ENCODE data around the gene LRRC32.

LRRC32 gene

DNA sequence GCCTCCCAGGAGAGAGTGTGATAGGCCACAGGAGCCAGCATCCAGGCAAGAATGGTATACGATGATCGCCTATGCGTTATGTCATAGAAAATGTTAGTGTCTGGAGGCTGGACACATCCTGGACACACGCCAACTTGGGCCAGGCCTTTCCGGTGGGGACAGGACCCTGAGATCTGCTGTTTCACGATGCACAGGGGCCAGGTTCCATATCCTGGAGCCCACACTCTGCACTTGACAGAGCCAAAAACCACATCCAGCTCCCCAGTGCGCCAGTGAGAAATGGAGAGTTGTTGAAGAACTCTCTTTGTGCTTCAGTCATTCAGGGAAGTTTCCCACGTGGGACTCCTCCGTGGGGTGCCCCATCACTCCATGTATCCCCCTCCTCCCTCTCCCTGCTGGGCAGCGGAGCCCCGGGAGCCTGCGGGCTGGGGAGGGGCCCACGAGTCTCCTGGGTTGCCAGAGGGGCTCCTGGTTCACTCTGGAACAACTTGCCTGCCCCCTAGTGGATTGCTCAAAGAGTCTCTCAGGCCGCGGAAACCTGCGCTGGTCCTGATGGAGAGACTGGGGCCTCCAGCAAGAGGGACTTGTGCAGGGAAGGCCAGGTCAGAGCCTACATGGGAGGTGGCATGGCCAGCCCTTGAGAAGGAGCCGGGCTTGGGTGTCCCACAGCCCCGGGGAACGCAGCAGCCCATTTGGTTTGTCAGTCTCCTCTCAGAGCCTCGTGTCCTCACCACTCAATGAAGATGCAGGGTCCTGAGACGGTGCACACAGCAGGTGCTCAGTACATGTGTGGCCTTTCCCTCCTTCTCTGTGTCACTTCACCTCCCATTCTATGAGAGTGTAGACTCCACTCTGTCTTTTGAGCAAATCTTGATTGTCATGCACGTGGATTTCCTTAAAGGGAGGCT, 10.2 kb upstream of the LRRC32 start:
- DNase-seq (ENCODE audit: low read depth, low spot score), result no peak

DNA sequence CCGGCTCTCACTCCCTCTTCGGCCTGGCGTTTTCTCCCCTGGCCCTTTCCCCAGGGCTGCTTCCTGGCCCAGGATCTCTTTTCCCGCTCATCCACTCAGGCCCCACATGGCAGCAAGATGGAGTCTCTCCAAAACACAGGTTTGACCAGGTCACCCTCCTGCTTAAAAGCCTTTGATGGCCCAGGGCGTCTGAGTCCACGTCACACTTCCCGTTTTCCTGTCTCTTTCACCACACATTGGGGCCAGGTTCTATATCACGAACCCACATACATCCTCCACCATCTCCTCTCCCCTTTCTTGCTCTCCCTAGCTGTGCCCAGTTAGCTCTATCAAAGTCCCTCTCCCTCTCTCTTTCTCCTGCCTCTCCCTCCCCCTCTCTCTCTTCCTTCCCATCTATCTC, 7.8 kb upstream of the LRRC32 start:
- no peak for DNase-seq (ENCODE audit: low read depth, low spot score)

DNA sequence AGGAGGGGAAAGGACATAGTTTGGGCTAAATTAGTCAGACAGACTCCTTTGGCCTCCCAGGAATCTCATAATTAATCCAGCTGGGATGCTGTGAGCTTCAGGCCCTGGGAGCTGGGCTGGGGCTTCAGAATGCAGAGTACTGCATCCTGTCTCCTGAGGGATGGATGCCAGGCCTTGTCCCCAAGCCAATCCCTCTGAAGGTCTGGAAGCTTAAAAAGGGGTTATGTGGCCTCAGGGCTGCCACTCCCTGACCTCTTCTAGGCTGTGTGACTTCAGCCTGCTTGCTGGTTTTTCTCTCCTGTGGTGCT, 6.9 kb upstream of the LRRC32 start:
- DNase-seq (ENCODE audit: low read depth, low spot score), result no peak

DNA sequence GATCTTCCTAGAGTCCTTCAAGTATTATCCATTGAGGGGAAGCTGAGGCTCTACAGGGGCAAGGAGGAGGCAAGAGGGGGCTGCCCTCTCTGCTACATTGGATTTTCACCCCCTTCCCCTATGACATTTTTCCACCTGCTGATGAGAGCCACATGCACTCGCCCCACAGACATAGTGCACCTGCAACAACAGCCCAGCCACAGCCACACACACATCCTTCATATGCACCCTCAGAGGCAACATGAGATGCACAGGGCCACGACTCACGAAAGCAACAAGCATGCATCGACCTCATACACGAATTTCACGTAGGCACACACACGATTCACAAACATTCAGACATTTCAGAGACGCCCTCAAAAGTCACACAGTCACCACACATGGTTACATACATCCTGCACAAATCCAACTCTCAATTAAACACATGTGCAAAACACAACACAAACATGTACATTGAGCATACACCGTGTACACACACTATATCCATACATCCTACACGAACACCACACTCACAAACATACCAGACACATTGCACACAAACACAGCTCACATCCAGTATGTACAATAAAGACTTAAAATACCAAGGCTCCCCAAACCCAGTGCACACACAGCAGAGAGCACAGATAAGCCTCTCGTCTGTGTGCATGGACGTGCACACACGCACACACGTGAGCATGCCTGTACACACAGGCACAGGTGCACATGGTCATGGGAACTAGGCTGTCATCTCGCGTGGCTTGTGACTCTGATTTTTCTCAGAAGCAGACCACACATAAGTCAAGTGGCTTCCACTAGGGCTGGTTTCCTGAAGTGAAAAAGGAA, 6.3 kb upstream of the LRRC32 start:
- no peak for DNase-seq (ENCODE audit: low read depth, low spot score)

DNA sequence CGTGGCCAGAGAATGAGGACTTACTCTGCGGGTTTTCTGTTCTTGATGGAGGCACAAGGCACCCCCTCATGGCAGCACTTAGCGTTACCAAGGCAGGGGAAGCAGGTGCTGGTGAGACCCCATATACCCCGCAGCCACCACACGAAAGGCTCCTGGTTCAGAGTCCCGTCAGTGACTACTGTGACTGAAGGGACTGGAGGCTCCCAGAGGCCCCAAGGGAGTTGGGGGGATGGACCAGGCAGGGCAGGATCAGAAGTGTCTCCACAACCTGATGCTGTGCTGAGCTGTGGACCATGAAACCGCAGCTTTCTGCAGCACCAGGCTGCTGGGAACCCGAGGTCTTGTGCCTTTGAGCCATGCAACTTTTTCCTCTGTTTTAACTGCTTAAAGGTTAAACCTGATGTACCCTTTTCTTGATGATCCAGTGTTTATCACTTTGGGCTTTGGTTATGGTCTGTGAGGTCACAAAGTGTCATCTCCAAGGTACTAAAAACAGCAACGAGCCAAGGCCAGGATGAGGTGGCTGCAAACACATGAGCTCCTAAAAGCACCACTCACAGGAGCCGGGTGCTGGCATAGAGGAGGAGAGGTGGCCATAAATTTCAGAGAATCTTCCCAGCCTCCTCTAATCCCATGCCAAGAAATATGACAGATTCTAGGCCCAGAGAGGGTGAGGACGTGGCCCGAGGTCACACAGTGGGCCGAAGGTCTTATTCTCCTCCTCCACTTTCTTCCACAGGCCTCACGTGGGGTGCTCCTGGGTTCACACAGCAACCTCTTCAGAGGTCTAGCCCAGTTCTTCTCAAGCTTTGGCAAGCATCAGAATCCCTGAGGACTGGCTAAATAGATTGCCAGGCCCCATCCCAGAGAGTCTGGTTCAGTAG, 4.2 kb upstream of the LRRC32 start:
- DNase-seq (ENCODE audit: low read depth, low spot score), result no peak

DNA sequence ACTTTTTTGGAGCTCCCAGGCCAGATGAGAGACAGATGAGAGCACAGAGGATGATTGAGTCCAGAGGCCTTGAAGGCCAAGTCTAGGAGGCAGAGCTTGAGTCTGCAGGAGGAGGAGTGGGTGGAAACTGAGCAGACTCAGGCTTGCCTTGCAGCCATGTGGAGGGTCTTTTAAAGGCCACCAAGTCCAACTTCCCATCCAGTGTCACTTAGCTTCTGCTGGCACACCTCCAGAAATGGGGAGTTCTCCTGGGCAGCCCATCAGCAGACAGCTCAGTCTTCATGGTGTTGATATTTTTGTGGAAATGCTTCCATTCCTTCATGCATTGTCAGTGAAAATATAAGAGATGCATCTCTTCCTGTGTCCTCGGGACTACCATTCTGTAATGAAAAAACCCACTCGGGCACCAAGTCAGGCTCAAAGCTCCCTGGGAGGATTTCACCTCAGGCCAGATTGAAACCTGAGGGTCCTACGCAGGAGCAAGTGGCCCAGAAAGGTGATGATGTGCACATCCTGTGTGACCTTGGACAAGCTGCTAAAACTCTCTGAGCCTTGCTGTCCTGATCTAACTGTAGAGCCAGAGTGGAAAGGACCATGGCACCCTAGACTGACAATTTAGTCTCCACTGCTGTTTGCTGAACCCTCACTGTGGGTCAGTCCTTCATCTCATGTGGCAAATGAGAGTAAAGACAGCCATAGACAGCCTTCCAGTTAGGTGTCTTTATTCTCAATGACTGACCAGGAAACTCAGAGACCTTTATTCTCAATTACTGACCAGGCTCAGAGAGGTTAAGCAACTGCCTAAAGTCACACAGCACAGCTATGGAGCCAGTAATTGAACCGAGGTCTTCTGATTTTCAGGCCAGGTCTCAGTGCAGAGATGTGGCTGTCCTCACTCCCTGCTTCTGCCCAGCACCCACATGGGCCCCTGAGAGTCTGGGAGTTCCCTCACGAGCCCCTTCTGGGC, 2.9 kb upstream of the LRRC32 start:
- DNase-seq (ENCODE audit: low read depth, low spot score), result no peak

DNA sequence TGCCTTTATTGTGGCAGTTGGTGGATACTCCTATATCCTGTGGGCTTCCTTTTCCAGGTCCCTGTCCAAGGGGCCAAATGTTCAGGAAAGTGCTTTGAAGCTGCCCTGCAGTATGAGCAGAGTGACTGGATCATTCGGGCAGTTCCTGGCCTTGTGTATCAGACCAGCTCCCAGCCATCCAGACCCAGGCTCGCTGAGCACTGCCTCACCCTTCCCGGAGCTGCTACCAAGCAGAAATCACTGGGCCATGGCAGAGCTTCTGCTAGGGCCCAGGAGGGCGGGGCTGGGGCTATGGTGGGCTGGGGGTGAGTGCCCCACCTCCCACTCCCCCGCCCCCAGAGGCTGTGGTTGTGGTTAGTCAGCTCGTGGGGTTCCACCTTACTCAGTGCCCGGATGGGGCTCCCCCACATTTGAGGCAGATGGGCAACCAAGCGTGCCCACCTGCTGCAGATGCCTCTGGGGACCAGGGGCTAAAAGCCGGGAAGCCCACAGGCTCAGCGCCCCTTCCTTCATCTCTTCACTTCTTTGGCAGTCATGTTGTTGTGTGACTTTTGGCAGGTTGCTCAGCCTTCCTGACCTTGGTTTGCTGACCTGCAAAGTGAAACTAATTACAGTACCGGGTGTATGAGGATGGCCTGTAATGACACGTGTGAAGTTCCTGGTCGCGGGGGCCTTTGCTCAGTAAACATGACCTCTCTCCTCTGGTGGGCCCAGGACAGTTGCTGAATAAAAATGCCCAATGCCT, 2.1 kb upstream of the LRRC32 start:
- DNase-seq (ENCODE audit: low read depth, low spot score), result no peak

DNA sequence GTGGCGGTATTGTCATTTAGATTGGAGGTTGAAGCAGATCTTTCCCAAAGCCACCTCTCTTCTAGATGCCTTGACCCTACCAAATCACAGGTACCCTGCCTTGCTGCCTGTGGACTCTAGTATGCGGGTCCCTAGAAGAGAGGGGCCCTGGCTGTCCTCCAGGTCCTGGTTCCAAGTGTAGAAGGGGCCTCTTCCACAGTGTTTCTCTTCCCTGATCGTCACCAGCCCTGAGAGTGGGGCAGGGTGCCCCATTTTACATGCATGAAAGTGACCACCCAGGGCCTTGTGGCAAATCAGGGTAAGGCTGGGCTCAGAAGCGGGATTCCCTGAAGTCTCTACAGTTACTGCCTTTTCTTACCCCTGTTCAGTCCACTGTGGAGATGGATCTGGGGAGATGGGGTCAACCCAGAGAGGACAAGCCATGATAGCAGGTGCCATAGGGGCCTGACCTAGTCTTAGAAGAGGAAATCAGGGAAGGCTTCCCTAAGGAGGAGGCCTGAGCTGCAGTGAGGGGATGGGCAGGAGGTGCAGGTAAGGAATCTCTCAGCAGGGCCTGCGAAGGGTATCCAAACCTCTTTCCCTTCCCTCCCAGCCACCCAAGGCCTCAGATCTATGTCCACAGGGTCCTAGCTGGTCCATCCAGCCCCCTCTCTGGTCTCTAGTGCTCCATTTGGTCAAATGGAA, 1.2 kb upstream of the LRRC32 start:
- DNase-seq (ENCODE audit: low read depth, low spot score), result no peak

DNA sequence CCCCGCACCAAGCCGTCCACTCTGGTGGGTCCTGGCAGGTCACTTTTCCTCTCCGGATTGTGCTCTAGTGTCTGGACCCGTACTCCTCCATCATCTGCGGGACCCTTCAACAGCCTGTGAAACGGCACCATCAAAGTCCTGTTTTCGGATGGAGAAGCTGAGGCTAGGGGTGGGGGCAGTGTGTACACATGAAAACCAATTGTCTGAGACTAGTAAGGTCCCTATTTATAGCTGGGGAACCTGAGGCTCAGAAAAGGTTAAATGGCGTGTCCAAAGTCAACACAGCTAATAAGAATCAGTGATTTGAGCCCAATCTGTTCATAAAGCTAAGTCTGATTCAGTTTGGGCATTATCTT, 668 bp upstream of the LRRC32 start:
- DNase-seq (ENCODE audit: low read depth, low spot score), result no peak

DNA sequence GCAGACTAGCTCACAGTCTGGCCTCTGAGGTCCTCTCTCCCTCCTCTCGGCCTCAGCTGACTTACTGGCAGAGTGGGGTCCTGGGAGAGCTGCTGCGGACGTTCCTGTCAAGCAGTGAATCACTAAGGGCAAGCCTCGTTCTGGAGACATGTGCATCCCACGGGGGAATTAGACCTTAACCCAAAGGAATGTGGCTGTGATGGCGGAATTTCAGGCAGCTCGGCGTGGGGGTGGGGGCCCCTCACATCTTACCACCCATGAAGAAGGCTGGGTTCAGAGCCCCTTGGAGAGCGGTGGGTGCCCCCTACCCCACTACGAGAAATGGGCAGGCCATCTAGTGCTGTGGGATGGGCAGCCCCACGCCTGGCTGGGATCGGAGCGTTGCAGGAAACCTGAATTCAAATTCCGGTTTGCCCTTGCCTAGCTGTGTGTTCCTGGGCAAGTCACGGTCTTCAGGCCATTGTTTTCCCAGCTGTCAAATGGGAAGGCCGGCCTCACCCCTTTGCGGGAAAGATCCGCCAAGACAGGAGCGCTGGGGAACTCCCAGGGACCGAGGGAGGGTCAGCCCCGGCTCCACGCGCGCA, 554 bp downstream of the LRRC32 start:
- DNase-seq (ENCODE audit: low read depth, low spot score), result no peak

DNA sequence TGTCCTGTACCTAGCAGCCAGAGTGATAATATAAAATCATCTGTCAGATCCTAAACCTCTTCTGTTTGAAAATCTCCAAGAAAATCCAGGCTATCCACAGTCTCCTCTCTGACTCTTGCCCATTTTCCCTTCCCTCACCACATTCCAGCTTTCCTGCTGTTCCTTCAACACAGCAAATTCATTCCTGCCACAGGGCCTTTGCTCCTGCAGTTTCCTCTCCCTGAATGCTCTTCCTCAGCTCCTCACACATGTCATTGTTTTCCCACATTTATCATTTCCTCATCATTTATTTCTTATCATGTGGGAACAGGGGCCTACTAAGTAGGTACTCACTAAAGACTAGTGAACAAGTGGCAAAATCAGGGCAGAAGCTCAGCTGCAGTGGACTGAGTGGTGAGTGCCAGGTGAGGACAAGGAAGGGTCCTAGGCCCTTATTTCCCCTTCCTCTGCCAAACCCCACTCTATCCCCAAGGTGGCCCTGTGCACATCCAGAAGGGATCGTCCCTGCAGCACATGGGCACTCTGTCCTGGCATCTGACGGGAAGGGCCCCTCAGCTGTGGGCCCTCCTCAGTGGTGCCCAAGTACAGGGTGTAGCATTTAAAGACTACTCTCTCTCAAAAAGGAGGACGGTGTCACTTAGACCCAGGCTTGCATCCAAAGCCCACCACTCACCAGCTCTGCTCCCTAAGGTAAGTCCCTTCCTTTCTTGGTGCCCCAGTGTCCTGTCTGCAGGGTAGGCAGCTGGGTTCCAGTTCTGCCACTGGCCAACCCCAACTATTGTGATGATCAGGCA, 2.0 kb downstream of the LRRC32 start:
- no peak for DNase-seq (ENCODE audit: low read depth, low spot score)

DNA sequence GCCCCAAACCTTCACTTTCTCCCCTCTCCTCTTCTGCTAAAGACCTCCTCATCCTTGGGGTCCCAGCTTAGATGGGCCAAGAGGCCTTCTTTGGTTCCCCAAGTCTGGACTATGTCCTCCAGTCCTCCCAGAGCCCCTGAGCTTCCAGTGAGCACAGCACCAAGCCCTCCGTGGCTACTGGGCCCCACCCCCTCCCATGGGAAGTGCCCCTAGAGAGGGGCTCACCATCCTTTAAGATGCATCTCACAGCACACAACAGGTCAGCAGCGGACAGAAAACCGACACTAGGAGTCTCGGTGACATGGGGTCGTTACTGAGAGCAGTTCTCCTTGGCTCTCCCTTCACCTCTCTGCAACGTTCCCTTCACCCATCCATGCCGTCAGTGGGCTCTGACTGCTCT, 2.7 kb downstream of the LRRC32 start:
- no peak for DNase-seq (ENCODE audit: low read depth, low spot score)

DNA sequence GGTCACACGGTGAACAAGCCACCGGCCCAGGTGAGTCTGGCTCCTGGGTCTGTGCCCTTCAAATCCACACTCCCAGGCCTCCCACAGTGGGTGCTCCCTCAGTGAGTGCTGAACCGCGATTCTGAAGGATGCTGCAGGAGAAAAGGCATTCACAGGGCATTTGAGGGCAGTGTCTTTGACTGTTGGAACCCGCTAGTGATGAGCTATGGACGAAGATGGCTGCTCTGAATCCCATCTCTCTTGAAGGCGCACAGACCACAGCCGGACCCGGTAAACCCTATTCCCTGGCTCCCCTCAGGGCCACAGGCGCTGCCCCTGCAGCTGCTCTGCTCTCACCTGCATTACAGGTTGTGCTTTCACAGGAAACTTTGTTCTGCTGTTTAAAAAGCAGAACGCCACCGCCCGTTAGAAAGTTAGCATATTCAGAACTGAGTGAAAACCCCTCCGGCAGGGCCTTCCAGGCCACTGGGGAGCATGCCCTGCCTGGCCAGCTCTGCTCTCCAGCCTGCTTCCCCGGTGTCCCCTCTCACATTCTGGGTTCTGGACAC, 3.2 kb downstream of the LRRC32 start:
- DNase-seq (ENCODE audit: low read depth, low spot score), result no peak

DNA sequence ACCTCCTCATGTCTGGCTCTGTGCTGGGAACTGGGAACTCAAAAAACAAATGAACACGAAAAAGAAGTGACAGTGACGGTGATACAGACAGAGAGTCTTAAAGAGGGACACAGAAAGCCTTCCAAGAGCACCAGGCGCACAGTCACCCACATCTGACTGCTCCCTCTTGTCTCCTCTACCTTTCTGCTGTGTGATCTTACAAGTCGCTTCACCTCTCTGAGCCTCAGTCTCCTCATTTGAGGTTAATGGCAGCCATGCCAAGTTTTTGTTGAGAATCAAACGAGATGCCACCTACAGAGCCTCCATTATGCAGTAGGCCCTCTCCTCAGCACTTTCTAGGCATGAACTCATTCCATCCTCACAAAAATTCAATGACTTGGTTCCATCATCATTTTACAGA, 3.7 kb downstream of the LRRC32 start:
- no peak for DNase-seq (ENCODE audit: low read depth, low spot score)

DNA sequence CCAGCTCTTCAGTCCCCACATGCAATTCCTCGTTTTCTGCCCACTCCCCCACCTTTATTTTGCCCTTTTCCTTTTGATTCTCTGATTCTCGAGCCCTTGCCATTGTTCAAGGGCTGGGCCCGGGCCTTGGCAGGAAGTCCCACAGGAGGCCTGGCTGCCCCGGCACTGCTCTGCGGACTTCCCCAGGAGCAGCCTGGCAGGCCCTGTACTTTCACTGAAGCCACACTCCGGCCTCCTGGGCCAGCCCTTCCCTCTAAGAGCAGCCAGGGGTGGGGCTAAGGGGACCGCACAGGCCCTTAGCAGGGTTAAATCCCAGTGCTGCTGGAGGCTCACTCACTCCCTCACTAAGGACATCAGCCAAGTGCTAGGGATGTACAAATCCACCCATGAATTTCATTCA, 4.1 kb downstream of the LRRC32 start:
- DNase-seq (ENCODE audit: low read depth, low spot score), result no peak

DNA sequence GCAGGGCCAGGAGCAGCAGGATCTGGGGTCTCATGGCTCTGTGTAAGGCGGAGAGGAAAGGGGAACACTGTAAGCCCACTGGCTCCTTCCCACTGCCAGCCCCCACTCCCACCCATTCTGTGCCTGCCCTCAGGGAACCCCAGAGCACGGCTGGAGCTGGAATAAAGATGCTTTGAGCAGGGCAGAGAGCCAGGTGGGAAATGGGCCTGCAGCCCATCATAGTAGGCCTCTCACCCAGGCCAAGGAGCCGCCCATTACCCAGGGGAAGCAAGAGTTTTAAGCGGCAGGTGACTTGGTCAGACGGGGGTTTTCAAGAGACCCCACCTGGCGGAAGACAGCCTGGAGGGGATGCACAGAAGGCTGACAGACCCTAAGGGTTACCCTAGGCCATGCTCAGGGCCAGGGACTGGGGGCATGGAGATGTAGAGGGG, 4.6 kb downstream of the LRRC32 start:
- DNase-seq (ENCODE audit: low read depth, low spot score), result no peak

DNA sequence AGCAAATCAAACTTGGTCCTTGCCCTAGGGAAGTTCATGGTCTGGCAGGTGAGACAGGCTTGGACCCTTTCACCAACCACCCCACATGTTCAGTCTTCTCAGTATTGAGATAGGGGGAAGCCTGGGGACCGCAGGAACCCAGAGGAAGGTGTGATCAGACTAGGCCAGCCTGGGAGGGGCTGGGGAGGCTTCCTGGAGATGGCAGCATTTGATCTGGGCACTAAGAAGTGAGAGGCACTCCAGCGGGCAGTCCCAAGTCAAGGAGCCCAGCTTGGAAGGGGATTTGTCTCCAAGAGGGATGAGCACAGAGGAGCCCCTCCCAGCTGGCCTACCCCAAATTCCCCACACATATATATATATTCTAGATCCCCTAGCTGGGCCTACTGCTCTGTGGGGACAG, 5.4 kb downstream of the LRRC32 start:
- no peak for DNase-seq (ENCODE audit: low read depth, low spot score)

DNA sequence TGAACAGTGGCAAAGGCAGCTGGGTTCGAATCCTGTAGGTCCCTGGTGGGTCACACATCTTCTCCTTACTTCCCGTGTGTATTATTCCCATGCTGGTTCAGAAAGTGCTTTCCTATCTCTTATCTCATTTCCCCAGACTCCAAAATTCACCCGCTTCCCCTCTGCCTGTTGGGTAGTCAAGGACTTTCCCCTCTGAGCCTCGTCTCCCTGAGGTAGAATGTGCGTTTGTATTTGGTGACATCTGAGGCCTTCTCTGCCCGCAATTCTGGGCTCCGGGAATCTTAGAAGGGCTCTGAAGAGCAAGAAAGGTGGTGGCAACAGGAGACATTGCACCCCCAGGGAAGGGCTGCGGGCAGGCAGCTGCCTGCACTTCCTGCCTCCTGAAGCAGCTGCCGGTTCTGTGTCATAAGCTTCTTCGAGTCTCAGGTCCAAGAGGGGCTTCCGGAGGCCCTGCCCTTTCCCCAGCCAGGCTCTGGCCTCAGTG, 5.9 kb downstream of the LRRC32 start:
- DNase-seq (ENCODE audit: low read depth, low spot score), result no peak
